ENCODE measurements around the gene LCA5L.

Gene LCA5L

GRCh38 chr21:39453571-39454179 is 8.1 kb upstream of the LCA5L start:
- in situ Hi-C loops (cut with MboI; ENCODE audit: low pct_unique_long_range_greater_than_20kb, low sequenced_read_pairs, unreplicated experiment): no loop called here
- no peak for DNase-seq (ENCODE audit: low spot score)
- TF ChIP-seq CTCF (IDR thresholded peaks at IDR 0.05; ENCODE audit: extremely low read depth, insufficient read depth, missing control alignments): no peak

GRCh38 chr21:39452970-39453342 is 7.4 kb upstream of the LCA5L start:
- no peak for TF ChIP-seq CTCF (IDR thresholded peaks at IDR 0.05; ENCODE audit: extremely low read depth, insufficient read depth, missing control alignments)
- in situ Hi-C loops (cut with MboI; ENCODE audit: low pct_unique_long_range_greater_than_20kb, low sequenced_read_pairs, unreplicated experiment): no loop called here
- DNase-seq (ENCODE audit: low spot score): no peak

- TF ChIP-seq CTCF (IDR thresholded peaks at IDR 0.05; ENCODE audit: extremely low read depth, insufficient read depth, missing control alignments): no peak
- in situ Hi-C loops (cut with MboI; ENCODE audit: low pct_unique_long_range_greater_than_20kb, low sequenced_read_pairs, unreplicated experiment): no loop called here
- no peak for DNase-seq (ENCODE audit: low spot score)
Observed at GRCh38 chr21:39452207-39452969, 6.8 kb upstream of the LCA5L start.

GRCh38 chr21:39451332-39452206 is 6.0 kb upstream of the LCA5L start, which contains the start of gene SH3BGR:
SH3BGR (plus strand) TSS chr21:39451970; CDS start chr21:39452097, 127 bp downstream.
- DNase-seq (ENCODE audit: low spot score): no peak
- no peak for TF ChIP-seq CTCF (IDR thresholded peaks at IDR 0.05; ENCODE audit: extremely low read depth, insufficient read depth, missing control alignments)
- in situ Hi-C loops (cut with MboI; ENCODE audit: low pct_unique_long_range_greater_than_20kb, low sequenced_read_pairs, unreplicated experiment): no loop called here

- no peak for TF ChIP-seq CTCF (IDR thresholded peaks at IDR 0.05; ENCODE audit: extremely low read depth, insufficient read depth, missing control alignments)
- in situ Hi-C loops (cut with MboI; ENCODE audit: low pct_unique_long_range_greater_than_20kb, low sequenced_read_pairs, unreplicated experiment): no loop called here
- no peak for DNase-seq (ENCODE audit: low spot score)
Observed at GRCh38 chr21:39447264-39447663, 1.7 kb upstream of the LCA5L start.

GRCh38 chr21:39444421-39445180 is 977 bp downstream of the LCA5L start:
- no peak for TF ChIP-seq CTCF (IDR thresholded peaks at IDR 0.05; ENCODE audit: extremely low read depth, insufficient read depth, missing control alignments)
- no peak for DNase-seq (ENCODE audit: low spot score)
- in situ Hi-C loops (cut with MboI; ENCODE audit: low pct_unique_long_range_greater_than_20kb, low sequenced_read_pairs, unreplicated experiment): no loop called here

Data from GM13977 (cell line).